Erythroblast (primary cell): ENCODE data around the gene TSC22D2.

Source experiments
- GATA1 ChIP-seq: IDR thresholded peaks from 2 replicates; pipeline ENCODE4 v1.6.1; 2011; ENCODE audit warnings: low read depth, mild to moderate bottlenecking, control low read depth, low read length, moderate library complexity
- POLR2A ChIP-seq: IDR thresholded peaks from 2 replicates; pipeline ENCODE4 v1.6.1; 2011; ENCODE audit warnings: mild to moderate bottlenecking, low read length

GRCh38 chr3:150404023-150404422 is 4.1 kb upstream of the TSC22D2 start:
- TF ChIP-seq POLR2A (no peak), GATA1 (no peak)
